Ishikawa (cell line): ENCODE measurements around the gene SV2C.

Source experiments
- CEBPB ChIP-seq: IDR thresholded peaks from 2 replicates; pipeline ENCODE4 v1.6.1; 2012
- CREB1 ChIP-seq: IDR thresholded peaks from 2 replicates; pipeline ENCODE4 v1.6.1; 2012; ENCODE audit warnings: low read depth
- EGR1 ChIP-seq: IDR thresholded peaks from 2 replicates; pipeline ENCODE4 v1.6.1; 2012
- EP300 ChIP-seq: IDR thresholded peaks from 2 replicates; pipeline ENCODE4 v1.6.1; 2012; ENCODE audit warnings: borderline replicate concordance
- FOXM1 ChIP-seq: IDR thresholded peaks from 2 replicates; pipeline ENCODE4 v1.6.1; 2012; ENCODE audit warnings: low read depth, borderline replicate concordance
- MAX ChIP-seq: IDR thresholded peaks from 2 replicates; pipeline ENCODE4 v1.6.1; 2012
- NFIC ChIP-seq: IDR thresholded peaks from 2 replicates; pipeline ENCODE4 v1.6.1; 2012
- RAD21 ChIP-seq: IDR thresholded peaks from 2 replicates; pipeline ENCODE4 v1.6.1; 2012; ENCODE audit warnings: low read depth
- REST ChIP-seq: IDR thresholded peaks from 2 replicates; pipeline ENCODE4 v1.6.1; 2012; ENCODE audit warnings: low read depth, mild to moderate bottlenecking
- TAF1 ChIP-seq: IDR thresholded peaks from 2 replicates; pipeline ENCODE4 v1.6.1; 2012; ENCODE audit warnings: low read depth, mild to moderate bottlenecking
- TCF12 ChIP-seq: IDR thresholded peaks from 2 replicates; pipeline ENCODE4 v1.6.1; 2012; ENCODE audit warnings: low read depth
- TEAD4 ChIP-seq: IDR thresholded peaks from 2 replicates; pipeline ENCODE4 v1.6.1; 2012
- USF1 ChIP-seq: IDR thresholded peaks from 2 replicates; pipeline ENCODE4 v1.6.1; 2012
- YY1 ChIP-seq: IDR thresholded peaks from 2 replicates; pipeline ENCODE4 v1.6.1; 2012; ENCODE audit warnings: low read depth
- ZBTB7A ChIP-seq: IDR thresholded peaks from 2 replicates; pipeline ENCODE4 v1.6.1; 2012; ENCODE audit warnings: low read depth

The SV2C gene

DNA sequence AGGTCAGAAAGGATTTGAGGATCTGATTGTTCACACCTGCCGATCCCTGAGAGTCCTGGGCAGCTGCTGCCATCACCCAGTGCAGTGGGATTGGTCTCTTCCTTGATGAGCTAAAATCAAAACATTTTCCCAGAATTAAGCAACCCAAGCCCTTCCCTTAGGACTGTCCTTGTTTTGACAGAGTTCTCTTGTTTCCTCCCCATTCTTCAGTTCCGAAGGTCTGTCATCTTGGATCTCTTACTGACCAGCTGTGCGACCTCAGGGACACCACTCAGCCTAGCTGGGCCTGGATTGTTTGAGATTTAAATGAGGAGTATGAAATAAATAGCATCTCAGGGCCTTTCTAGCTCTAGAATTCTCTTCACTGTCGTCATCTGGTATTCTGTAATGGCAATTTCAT lies 229.6 kb downstream of the SV2C start:
- no peak for TF ChIP-seq TEAD4

GRCh38 chr5:76314643-76315042 lies 231.5 kb downstream of the SV2C start:
- TF ChIP-seq TEAD4, result no peak
- no peak for TF ChIP-seq CREB1
- TF ChIP-seq REST, result no peak
- TF ChIP-seq TAF1, result no peak
- no peak for TF ChIP-seq ZBTB7A
- TF ChIP-seq RAD21, result no peak
- no peak for TF ChIP-seq MAX
- TF ChIP-seq USF1, result no peak
- TF ChIP-seq CEBPB, result no peak
- TF ChIP-seq FOXM1, result no peak
- no peak for TF ChIP-seq TCF12
- TF ChIP-seq NFIC, result no peak
- TF ChIP-seq YY1, result no peak
- no peak for TF ChIP-seq EP300
- no peak for TF ChIP-seq EGR1

GRCh38 chr5:76319673-76320072 lies 236.5 kb downstream of the SV2C start:
- no peak for TF ChIP-seq USF1
- TF ChIP-seq TEAD4, result no peak
- no peak for TF ChIP-seq NFIC
- no peak for TF ChIP-seq EGR1
- TF ChIP-seq ZBTB7A, result no peak
- TF ChIP-seq MAX, result no peak
- no peak for TF ChIP-seq TAF1
- no peak for TF ChIP-seq EP300
- TF ChIP-seq RAD21, result no peak
- TF ChIP-seq YY1, result no peak
- no peak for TF ChIP-seq TCF12
- TF ChIP-seq CREB1, result no peak
- TF ChIP-seq CEBPB, result no peak
- TF ChIP-seq FOXM1, result no peak
- no peak for TF ChIP-seq REST

DNA sequence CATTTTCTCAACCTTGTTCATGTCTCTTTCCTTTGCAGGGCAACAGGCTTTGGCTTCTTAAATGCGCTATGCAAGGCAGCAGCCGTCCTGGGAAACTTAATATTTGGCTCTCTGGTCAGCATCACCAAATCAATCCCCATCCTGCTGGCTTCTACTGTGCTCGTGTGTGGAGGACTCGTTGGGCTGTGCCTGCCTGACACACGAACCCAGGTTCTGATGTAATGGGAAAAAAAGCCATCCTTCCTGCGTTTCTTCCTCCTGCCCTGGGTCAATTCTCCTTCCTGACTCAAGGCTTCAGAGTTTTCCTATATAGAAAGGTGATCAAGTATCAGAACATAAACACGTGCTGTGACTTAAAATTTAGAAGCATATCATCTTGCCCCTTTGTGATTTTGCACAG lies 242.1 kb downstream of the SV2C start:
- TF ChIP-seq USF1, result no peak
- TF ChIP-seq CEBPB, result no peak
- TF ChIP-seq ZBTB7A, result no peak
- no peak for TF ChIP-seq EP300
- TF ChIP-seq FOXM1, result no peak
- no peak for TF ChIP-seq YY1
- TF ChIP-seq REST, result no peak
- no peak for TF ChIP-seq MAX
- TF ChIP-seq RAD21, result no peak
- no peak for TF ChIP-seq TCF12
